NCI-H526 (cell line): ENCODE measurements around the gene OR2L8.

Experiments used
- DNase-seq, 2 experiments: peaks; one replicate each; lab custom pipeline; 2025; lab: John Stamatoyannopoulos, UW

The OR2L8 gene, protein sequence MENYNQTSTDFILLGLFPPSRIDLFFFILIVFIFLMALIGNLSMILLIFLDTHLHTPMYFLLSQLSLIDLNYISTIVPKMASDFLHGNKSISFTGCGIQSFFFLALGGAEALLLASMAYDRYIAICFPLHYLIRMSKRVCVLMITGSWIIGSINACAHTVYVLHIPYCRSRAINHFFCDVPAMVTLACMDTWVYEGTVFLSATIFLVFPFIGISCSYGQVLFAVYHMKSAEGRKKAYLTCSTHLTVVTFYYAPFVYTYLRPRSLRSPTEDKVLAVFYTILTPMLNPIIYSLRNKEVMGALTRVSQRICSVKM

GRCh38 chr1:247948558-247948957 is at the start of gene OR2L8:
OR2L8 (plus strand) TSS chr1:247948858; CDS start chr1:247948858, 0 bp downstream.
- no peak for DNase-seq

DNA sequence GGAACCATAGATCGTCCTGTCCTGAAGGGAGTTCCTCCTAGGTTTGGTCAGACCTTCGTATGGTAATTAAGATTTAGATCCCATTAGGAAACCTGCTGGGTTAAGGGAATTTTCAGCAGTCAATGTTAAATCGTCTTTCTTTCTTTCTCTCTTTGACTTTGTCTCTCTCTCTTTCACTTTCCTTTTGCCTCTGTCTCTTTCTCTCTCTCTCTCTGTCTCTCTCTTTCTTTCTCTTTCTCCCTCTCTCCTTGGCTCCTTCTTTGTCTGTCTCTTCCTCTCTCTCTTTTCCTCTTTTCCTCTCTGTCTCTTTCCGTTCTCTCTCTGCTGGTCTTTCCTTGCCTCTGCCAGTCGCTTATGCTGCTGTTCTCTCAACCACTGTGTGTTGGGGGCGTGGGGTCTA is 44.5 kb upstream of the OR2L8 start:
- no peak for DNase-seq

- no peak for DNase-seq
Observed at GRCh38 chr1:247905181-247905580, 43.5 kb upstream of the OR2L8 start.

GRCh38 chr1:247905910-247906503 is 42.7 kb upstream of the OR2L8 start:
- no peak for DNase-seq

GRCh38 chr1:247906504-247907047 is 42.1 kb upstream of the OR2L8 start:
- DNase-seq = peak; percentile 82 to 84

DNA sequence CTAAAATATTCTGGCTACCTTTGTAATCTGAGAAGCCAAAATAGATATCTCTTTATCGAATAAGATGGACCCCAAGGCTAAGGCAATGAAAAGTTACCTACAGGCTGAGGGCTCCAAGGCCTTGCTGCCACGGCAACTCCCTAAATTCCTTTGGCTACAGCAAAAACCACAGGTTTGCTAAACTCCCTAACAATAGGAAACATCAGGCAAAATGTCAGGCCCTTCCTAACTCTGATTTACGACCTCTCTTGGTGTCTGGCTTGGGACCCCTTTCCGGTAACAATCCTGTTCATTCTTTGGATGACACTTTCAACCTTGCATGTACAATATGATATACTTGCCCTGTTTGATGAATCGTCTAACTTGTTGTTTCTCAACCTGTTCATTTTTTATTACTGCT is 39.9 kb upstream of the OR2L8 start:
- DNase-seq = no peak

- DNase-seq = no peak
Observed at GRCh38 chr1:247913786-247914185, 34.9 kb upstream of the OR2L8 start.

GRCh38 chr1:247914941-247915662 is 33.6 kb upstream of the OR2L8 start:
- DNase-seq = no peak

DNA sequence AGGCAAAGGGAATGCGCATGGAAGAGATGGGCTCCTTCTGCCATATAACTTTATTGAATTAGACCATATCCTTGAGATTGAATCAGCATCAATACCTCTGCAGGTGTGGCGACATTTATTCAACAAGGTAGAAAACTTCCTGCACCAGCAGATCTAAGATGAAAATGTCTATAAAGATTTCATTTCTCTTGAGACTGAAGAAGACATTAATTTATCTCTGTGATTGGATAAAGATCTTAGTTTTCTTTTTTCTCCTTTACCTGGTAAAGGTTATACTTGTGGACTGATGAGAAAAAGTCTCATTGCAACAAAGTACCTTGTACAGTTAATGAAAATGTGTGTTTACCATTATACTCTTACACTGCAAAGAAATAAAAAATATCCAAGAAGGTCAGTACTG is 28.7 kb upstream of the OR2L8 start, which contains the start of gene OR2T8:
Gene OR2T8 (plus strand): TSS at position 301 of the 400 bp plus-strand sequence. CDS start 766 bp downstream, outside the sequence.
- no peak for DNase-seq

DNA sequence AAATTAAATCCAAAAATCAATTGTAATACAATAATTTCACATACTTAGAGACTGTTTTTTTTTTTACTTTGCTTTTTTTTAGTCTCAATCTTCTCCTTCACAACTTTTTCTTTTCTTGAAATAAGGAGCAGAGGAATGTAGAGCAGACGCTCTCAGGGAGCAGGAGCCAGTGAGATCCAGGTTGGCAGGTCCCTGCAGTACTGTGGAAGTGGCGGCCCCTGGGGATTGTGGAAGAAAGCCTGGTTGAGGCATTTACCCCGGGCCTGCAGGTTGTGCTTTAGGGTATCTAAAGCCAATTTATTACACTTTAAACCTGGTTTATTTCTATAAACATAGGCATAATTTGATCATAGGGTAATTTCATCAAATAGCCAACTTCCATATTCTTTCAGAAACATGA is 24.7 kb upstream of the OR2L8 start:
- DNase-seq = no peak

DNA sequence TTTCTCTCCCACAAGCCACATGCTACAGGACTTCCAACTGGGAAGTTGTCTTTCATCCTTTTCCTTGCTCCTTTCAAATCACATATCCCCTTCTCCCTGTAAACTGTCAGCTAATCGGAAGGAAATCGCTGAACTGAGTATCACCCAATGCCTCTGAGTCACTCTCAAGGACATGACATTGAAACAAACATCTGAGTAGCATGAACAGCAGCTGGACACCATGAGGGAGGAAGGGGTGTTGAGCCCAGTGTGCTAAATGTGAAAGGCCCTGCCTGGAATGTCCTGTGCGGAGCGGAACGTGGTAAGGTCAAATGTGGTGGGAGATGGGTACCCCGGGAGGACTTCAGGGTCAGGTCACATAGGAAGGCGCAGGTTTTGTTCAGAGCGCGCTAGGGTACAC is 23.8 kb upstream of the OR2L8 start, which contains the start of gene OR2AJ1:
Gene OR2AJ1 (plus strand): TSS at position 22 of the 400 bp plus-strand sequence. CDS start 8,880 bp downstream, outside the sequence.
- DNase-seq = no peak

- no peak for DNase-seq
Observed at GRCh38 chr1:247933989-247934388, 14.7 kb upstream of the OR2L8 start.

DNA sequence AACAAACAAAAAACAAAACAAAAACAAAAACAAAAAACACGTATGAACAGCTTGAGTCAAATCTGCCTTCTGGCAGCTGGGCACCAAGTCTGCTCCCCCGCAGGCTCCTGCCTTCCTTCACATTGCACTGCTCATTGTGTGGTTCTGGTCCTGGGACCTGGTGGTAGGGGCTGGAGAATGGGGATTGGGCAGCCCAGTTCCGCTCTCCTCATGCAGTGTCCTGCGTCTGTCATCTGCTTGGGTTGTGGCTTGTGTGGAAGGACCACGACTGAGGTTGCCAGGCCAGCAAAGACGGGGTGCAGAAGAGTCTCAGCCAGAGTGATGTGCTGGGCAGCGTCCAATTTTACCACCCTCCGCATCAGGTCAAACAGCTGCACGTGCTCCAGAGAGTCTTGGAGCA is 12.9 kb upstream of the OR2L8 start:
- no peak for DNase-seq

DNA sequence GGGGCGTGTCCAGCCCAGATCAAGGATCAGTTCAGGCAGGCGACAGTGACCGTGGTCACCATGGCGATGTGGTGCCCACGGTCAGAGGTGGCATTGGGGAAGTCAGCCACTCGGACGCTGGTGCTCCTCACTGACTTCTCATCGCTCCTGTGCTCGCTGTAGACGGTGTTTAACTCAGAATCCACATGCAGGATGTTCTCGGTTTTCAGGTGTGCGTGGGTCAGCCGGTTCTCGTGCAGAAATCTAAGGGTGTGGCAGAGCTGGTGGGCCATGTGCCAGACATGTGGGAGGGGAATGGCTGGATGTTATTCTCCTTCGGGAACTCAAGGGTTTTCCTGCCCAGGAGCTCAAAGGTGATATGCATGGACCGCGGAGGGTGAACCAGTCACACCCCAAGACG is 12.2 kb upstream of the OR2L8 start:
- DNase-seq = no peak

DNA sequence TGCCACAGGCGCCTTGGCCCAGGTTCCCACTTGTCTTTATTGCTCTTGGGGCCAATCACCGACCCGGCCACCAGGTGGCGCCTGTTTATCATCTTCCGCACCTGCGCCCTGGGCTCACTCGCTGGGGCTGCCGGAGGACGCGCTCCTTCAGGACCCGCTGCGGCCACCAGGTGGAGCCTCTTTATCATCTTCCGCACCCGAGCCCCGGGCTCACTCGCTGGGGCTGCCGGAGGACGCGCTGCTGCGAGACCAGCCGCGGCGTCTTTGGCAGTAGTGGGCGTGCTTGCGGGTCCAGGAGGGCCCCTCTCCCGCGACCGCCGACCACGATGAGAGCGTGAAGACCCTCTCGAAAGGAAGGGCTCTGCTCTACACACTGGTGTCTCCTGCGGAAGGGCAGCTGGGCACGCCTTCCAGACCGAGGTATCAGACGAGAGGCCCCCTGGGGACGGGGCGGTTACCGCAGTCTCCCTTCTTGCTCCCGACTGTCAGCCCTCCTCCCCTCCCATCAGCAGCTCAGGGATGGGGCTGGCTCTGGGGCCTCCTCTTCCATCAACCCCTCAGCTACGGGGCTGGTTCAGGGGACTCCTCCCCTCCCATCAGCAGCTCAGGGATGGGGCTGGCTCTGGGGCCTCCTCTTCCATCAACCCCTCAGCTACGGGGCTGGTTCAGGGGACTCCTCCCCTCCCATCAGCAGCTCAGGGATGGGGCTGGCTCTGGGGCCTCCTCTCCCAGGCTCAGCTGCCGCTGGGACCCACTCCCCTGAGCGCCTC is 11.5 kb upstream of the OR2L8 start:
- DNase-seq = peak; percentile 52 to 85

- no peak for DNase-seq
Observed at GRCh38 chr1:247942624-247943023, 6.0 kb upstream of the OR2L8 start.

DNA sequence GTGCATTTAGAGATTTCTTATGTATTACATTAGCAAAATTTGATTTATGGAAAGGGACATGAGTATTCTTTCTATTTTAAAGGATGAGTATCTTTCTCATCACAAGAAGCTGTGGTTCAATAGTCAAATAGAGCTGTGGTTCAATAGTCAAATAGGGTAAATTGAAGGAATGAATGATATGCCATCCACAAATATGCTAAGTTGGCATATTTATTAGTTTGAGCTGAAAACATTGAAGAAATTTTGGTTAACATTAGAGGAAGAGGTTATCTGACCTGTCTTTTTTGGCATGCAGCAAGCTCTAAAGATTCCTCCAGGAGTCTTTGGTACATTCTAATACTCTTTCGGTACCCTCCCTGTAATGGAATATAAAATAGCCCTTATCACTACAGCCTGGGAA is 4.8 kb downstream of the OR2L8 start:
- DNase-seq = no peak

GRCh38 chr1:247961791-247962190 is 13.1 kb downstream of the OR2L8 start:
- no peak for DNase-seq

- no peak for DNase-seq
Observed at GRCh38 chr1:247962911-247963588, 14.4 kb downstream of the OR2L8 start.

- no peak for DNase-seq
Observed at GRCh38 chr1:247964933-247965332, 16.3 kb downstream of the OR2L8 start, which contains the start of gene OR2AK2. OR2AK2 (plus strand) TSS chr1:247965233; CDS start chr1:247965377, 144 bp downstream.
